ENCODE measurements around the gene PTPRO.

The PTPRO gene

GRCh38 chr12:15355766-15356165, 33.5 kb downstream of the PTPRO start:
- DNase-seq: no peak

GRCh38 chr12:15356951-15357364, 34.6 kb downstream of the PTPRO start:
- DNase-seq: no peak

- DNase-seq: no peak
Measured at GRCh38 chr12:15364221-15365160, 42.2 kb downstream of the PTPRO start.

GRCh38 chr12:15368812-15369211, 46.5 kb downstream of the PTPRO start:
- DNase-seq: no peak

GRCh38 chr12:15372352-15372751, 50.0 kb downstream of the PTPRO start:
- DNase-seq: no peak

GRCh38 chr12:15387772-15388171, 65.5 kb downstream of the PTPRO start:
- no peak for DNase-seq

- DNase-seq: no peak
Measured at GRCh38 chr12:15389561-15389960, 67.3 kb downstream of the PTPRO start.

GRCh38 chr12:15393037-15393436, 70.7 kb downstream of the PTPRO start:
- DNase-seq: no peak

GRCh38 chr12:15393995-15394394, 71.7 kb downstream of the PTPRO start:
- no peak for DNase-seq

- no peak for DNase-seq
Measured at GRCh38 chr12:15404485-15404884, 82.2 kb downstream of the PTPRO start.

GRCh38 chr12:15405606-15406005, 83.3 kb downstream of the PTPRO start:
- no peak for DNase-seq

GRCh38 chr12:15407025-15407424, 84.7 kb downstream of the PTPRO start:
- DNase-seq: no peak

GRCh38 chr12:15411842-15412241, 89.5 kb downstream of the PTPRO start:
- no peak for DNase-seq

- no peak for DNase-seq
Measured at GRCh38 chr12:15417691-15418090, 95.4 kb downstream of the PTPRO start.

- DNase-seq: no peak
Measured at GRCh38 chr12:15423629-15424028, 101.3 kb downstream of the PTPRO start.

GRCh38 chr12:15427913-15428312, 105.6 kb downstream of the PTPRO start:
- no peak for DNase-seq

- DNase-seq: no peak
Measured at GRCh38 chr12:15428632-15429031, 106.3 kb downstream of the PTPRO start.

- no peak for DNase-seq
Measured at GRCh38 chr12:15429262-15429661, 107.0 kb downstream of the PTPRO start.

- DNase-seq: no peak
Measured at GRCh38 chr12:15435597-15435996, 113.3 kb downstream of the PTPRO start.

- no peak for DNase-seq
Measured at GRCh38 chr12:15439459-15439858, 117.2 kb downstream of the PTPRO start.

GRCh38 chr12:15443050-15443449, 120.7 kb downstream of the PTPRO start:
- no peak for DNase-seq

- no peak for DNase-seq
Measured at GRCh38 chr12:15443611-15444010, 121.3 kb downstream of the PTPRO start.

- DNase-seq: no peak
Measured at GRCh38 chr12:15444523-15444922, 122.2 kb downstream of the PTPRO start.

- DNase-seq: no peak
Measured at GRCh38 chr12:15446807-15447206, 124.5 kb downstream of the PTPRO start.

GRCh38 chr12:15453613-15454012, 131.3 kb downstream of the PTPRO start:
- DNase-seq: no peak
